Kidney (tissue), 14 donors: ENCODE measurements around the gene ATG16L1. TPM values are rescaled to one million over a fixed set of nuclear protein-coding genes. Genes with fewer than 3 reads are reported as not detected.

Source experiments
- DNase-seq, 5 donors: peaks; one replicate each; pipeline ENCODE4 v3.0.0-alpha.2; 2013 to 2020
- FAIRE-seq: peaks from 2 replicates; lab custom pipeline; 2012; peaks lifted over from hg19 to GRCh38; lab: Jason Lieb, UNC
- H3K27ac ChIP-seq, 2 donors: one replicate each; pipeline ENCODE4 v1.7.0; 2013; ENCODE audit warnings: low read depth in 2 of 2, low read length in 2 of 2, inconsistent platforms in 1 of 2
- H3K27me3 ChIP-seq: one replicate; pipeline ENCODE4 v1.7.1; 2013; ENCODE audit warnings: low read length, inconsistent platforms; ENCODE audit not compliant: control insufficient read depth, insufficient read depth
- H3K36me3 ChIP-seq, 3 donors: one replicate each; pipeline versions ENCODE4 v1.7.0 to v1.7.1; 2013; ENCODE audit warnings: low read length in 3 of 3, control low read depth in 1 of 3, inconsistent platforms in 1 of 3; ENCODE audit not compliant: insufficient read depth in 3 of 3, control insufficient read depth in 2 of 3
- H3K4me1 ChIP-seq, 3 donors: one replicate each; pipeline versions ENCODE4 v1.7.0 to v1.7.1; 2013; ENCODE audit warnings: low read length in 3 of 3, inconsistent platforms in 1 of 3, low read depth in 1 of 3; ENCODE audit not compliant: control insufficient read depth in 2 of 3, insufficient read depth in 2 of 3
- H3K4me3 ChIP-seq, 3 donors: one replicate each; pipeline versions ENCODE4 v1.7.0 to v1.8.1; 2013; ENCODE audit warnings: low read length in 3 of 3, control low read depth in 1 of 3, inconsistent platforms in 1 of 3
- H3K9ac ChIP-seq, 3 donors: one replicate each; pipeline versions ENCODE4 v1.7.0 to v1.7.1; 2013; ENCODE audit warnings: low read length in 3 of 3, control low read depth in 1 of 3, inconsistent platforms in 1 of 3
- H3K9me3 ChIP-seq, 3 donors: one replicate each; pipeline versions ENCODE4 v1.7.0 to v1.7.1; 2013; ENCODE audit warnings: low read length in 3 of 3, control low read depth in 1 of 3, inconsistent platforms in 1 of 3; ENCODE audit not compliant: control insufficient read depth in 2 of 3, insufficient read depth in 1 of 3
- intact Hi-C: fragments of 100-400 bp; cut with DNase I; formaldehyde crosslinking; loops from one replicate; pipeline ENCODE4 v1.11.1; 2022
- polyA plus RNA-seq: library from polyadenylated mRNA; stranded (reverse); fragments of 350-450 nt; fragmentation: Illumina TruSeq; extraction: RNeasy Lipid Tissue Mini Kit (QIAGEN cat#74804); gene quantifications from one replicate; pipeline ENCODE4 v1.2.3, GENCODE V29; 2014; ENCODE audit warnings: low read depth, low replicate concordance; ENCODE audit not compliant: insufficient read depth
- total RNA-seq: library from RNA; stranded (reverse); fragmentation: NEBNext Ultra II Directional; extraction: Animal tissue kit (Norgen Biotek cat#: 25700); gene quantifications from one replicate; pipeline ENCODE4 v1.2.1, GENCODE V29; 2021
- TF ChIP-seq, protein P1 (sequence below): IDR thresholded peaks from 3 replicates; pipeline ENCODE4 v1.5.1; 2012; ENCODE audit warnings: mild to moderate bottlenecking, moderate library complexity, borderline replicate concordance; ENCODE audit not compliant: insufficient read depth; ENCODE audit errors: extremely low read depth
- donor health status: control.
- donor health status: control.
- donor health status: control.
- donor health status: control.
- donor health status: control.
- donor health status: DM: yes; HTN: yes; CAD: no.
- donor health status: Normal renal cell carcinoma (clear cell type).

Gene ATG16L1
- total and polyA plus RNA-seq, 2 donors from 2014 or later: 11.7 to 30.8 TPM

DNA sequence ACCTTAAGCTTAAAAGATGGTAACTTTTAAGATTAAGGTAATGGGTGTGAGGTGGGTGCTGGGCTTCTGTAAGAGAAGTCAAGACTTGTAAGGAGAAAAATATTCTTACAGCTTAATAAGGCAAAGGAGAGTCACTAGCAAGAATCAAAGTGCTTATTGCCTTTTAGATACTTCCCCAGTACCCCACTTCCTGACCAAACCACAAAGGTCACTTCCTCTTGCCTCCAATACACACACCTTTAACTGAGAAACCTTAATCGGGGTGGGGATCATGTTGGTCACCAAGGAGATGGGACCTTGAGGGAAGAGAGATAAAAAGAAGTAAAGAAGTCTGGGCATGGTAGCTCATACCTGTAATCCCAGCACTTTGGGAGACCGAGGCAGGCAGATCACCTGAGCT, 10.6 kb upstream of the ATG16L1 start:
- Histone ChIP-seq H3K9ac (no peak overlapping the region), H3K36me3 (no peaks in the 10 kb centered on the region), H3K4me1 (no peaks in the 10 kb centered on the region), H3K27ac (no peak overlapping the region), H3K9me3 (no peaks in the 10 kb centered on the region), H3K4me3 (no peak overlapping the region), H3K27me3 (no peaks in the 10 kb centered on the region)
- no peak for DNase-seq
- TF ChIP-seq, protein P1, sequence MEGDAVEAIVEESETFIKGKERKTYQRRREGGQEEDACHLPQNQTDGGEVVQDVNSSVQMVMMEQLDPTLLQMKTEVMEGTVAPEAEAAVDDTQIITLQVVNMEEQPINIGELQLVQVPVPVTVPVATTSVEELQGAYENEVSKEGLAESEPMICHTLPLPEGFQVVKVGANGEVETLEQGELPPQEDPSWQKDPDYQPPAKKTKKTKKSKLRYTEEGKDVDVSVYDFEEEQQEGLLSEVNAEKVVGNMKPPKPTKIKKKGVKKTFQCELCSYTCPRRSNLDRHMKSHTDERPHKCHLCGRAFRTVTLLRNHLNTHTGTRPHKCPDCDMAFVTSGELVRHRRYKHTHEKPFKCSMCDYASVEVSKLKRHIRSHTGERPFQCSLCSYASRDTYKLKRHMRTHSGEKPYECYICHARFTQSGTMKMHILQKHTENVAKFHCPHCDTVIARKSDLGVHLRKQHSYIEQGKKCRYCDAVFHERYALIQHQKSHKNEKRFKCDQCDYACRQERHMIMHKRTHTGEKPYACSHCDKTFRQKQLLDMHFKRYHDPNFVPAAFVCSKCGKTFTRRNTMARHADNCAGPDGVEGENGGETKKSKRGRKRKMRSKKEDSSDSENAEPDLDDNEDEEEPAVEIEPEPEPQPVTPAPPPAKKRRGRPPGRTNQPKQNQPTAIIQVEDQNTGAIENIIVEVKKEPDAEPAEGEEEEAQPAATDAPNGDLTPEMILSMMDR: no peak
- intact Hi-C loops: no loop called here
- FAIRE-seq: no peak

DNA sequence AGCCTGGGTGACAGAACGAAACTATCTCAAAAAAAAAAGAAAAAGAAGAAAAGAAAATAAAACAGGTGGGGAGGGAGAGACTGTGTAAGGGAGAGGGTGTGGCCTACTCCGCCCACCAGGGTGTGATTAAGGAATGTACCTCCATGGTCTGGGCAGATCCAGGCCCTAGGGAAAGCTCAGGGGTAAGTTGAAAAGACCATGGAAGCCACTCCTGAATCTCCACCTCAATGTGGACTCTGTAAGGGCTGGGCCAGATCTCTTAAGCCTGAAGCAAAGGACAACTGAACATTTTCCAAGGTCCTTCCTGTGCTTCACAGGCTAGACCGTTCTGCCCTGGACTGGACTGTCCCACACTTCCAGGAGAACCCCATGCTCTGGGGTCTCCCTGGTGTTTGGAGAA, 9.7 kb upstream of the ATG16L1 start:
- no peak for FAIRE-seq
- intact Hi-C loops: no loop called here

DNA sequence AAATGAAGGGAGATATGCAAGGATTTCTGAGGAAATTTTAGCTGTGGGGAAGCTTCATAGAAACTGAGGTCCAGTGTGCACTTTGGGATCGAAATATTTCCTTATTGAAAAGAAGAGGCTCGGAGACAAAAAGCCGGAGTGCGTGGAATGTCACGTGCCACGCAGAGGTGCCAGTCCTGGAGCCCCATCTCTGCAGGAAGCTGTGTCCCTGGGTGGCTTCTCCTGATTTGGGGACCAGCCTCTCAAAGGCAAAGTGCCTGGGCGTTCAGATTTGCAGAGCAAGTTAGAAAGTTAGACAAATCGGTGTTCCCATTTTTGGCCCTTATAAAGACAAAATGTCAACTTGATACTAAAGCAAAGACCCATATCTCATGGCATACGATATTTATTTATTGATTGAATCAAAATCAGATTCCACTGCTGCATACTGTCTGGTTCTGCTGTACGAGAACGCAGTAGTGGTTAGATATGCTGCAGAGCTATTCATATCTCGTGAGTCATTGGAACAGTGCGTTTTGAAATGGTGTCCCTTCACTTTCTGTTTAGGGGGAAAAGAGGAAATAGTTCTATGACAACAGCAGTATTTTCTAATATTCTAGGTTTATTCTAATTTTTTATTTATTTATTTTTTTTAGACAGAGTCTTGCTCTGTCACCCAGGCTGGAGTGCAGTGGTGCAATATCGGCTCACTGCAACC, 9.1 kb upstream of the ATG16L1 start:
- no peak overlapping the region for H3K27ac ChIP-seq
- FAIRE-seq: no peak
- intact Hi-C loops: no loop called here

More for the DNA sequence above, 9.7 kb upstream of the ATG16L1 start:
- Histone ChIP-seq H3K9ac (no peak overlapping the region), H3K27me3 (no peaks in the 10 kb centered on the region), H3K9me3 (no peaks in the 10 kb centered on the region), H3K4me3 (no peak overlapping the region), H3K36me3 (no peaks in the 10 kb centered on the region), H3K4me1 (no peaks in the 10 kb centered on the region), H3K27ac (no peak overlapping the region)
- TF ChIP-seq, protein P1: no peak
- no peak for DNase-seq

More for the DNA sequence above, 9.1 kb upstream of the ATG16L1 start:
- no peaks in the 10 kb centered on the region for H3K4me1 ChIP-seq
- H3K27me3 ChIP-seq: no peaks in the 10 kb centered on the region
- DNase-seq: peak in 1 of 5 donors; percentile 51
- H3K9me3 ChIP-seq: no peaks in the 10 kb centered on the region
- no peaks in the 10 kb centered on the region for H3K36me3 ChIP-seq
- TF ChIP-seq, protein P1: no peak
- H3K4me3 ChIP-seq: no peak overlapping the region
- no peak overlapping the region for H3K9ac ChIP-seq
